ENCODE data around the gene STK17B.

The STK17B gene

DNA sequence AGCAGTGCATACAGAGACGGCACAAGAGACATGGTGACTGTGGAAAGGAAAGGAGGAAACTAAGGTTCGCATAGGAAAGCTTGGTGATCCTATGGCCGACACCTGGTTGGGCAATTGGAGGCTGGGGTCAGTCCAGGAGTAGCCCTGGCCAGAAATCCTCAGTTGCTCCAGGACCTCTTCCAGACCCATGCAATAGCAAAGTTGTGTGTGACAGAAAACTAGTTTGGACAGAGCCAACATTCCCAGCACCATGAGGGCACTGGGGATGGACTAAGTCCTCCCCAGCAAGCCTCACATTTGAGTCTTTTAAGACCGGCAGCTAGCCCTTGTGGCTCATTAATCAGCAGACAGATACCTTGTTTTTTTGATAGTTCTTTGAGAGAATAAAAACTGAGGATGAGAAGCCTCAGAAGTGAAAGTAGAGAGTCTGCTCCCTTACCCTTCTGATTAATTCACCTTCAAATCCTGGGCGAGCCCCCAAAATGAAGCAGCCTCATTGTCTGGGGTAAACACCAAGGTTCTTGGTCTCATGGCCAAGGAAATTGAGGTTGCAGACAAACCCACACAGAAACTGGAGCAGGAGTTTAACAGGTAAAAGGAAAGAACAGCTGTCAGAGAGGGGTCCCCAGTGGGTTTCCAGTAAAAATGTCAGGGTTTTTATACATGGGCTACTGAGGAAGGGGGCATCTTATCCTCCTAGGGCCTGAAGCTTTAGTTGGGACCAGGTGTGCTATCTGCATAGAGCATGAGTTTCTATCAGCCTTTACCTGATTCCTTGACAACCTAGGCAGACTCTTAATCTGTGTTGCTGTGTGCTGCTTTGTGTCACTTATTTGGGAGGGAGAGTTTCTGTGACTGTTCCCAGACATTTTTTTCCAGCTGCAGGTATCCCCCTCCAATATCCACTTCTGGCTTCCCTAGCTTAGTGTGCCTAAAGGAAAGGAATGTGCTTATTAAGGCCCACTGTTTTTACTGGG is 39.1 kb downstream of the STK17B start:
- H3K23ac ChIP-seq (ENCODE audit: low read length) = no peak overlapping the region
- no peak overlapping the region for H2BK5ac ChIP-seq (ENCODE audit: low read length)
- no peak overlapping the region for H4K5ac ChIP-seq (ENCODE audit: low read length)
- H3K27ac ChIP-seq (ENCODE audit: low read depth, low read length) = no peak overlapping the region
- H3K36me3 ChIP-seq (ENCODE audit: control insufficient read depth, insufficient read depth, low read length) = no peaks in the 10 kb centered on the region
- no peak overlapping the region for H3K56ac ChIP-seq (ENCODE audit: low read length)
- H3K4me2 ChIP-seq (ENCODE audit: low read length) = no peak overlapping the region
- no peak overlapping the region for H2AK5ac ChIP-seq (ENCODE audit: low read length)
- no peaks in the 10 kb centered on the region for H3K4me1 ChIP-seq (ENCODE audit: control insufficient read depth, low read depth, low read length)
- H3K79me1 ChIP-seq (ENCODE audit: low read length) = no peaks in the 10 kb centered on the region
- H4K8ac ChIP-seq (ENCODE audit: low read depth, low read length) = no peak overlapping the region
- no peak overlapping the region for H3K18ac ChIP-seq (ENCODE audit: low read length)
- H3K79me2 ChIP-seq (ENCODE audit: control insufficient read depth, insufficient read depth, low read length) = no peaks in the 10 kb centered on the region
- DNase-seq = peak; percentile 81
- H2BK15ac ChIP-seq (replicated peaks; ENCODE audit: low read depth) = no peak overlapping the region
- H3K4me3 ChIP-seq (ENCODE audit: low read length) = no peak overlapping the region
- no peak overlapping the region for H2BK120ac ChIP-seq (ENCODE audit: low read depth, low read length)
- H3K9ac ChIP-seq (ENCODE audit: low read length) = no peak overlapping the region
- WGBS (ENCODE audit: extremely low coverage, insufficient coverage, low lambda C conversion rate) = no CpG with 5 or more reads among the region's 5 CpGs
- H3K4ac ChIP-seq (ENCODE audit: low read depth, low read length) = no peak overlapping the region
- no peaks in the 10 kb centered on the region for H3K27me3 ChIP-seq (ENCODE audit: insufficient read depth, low read length, poor library complexity)

DNA sequence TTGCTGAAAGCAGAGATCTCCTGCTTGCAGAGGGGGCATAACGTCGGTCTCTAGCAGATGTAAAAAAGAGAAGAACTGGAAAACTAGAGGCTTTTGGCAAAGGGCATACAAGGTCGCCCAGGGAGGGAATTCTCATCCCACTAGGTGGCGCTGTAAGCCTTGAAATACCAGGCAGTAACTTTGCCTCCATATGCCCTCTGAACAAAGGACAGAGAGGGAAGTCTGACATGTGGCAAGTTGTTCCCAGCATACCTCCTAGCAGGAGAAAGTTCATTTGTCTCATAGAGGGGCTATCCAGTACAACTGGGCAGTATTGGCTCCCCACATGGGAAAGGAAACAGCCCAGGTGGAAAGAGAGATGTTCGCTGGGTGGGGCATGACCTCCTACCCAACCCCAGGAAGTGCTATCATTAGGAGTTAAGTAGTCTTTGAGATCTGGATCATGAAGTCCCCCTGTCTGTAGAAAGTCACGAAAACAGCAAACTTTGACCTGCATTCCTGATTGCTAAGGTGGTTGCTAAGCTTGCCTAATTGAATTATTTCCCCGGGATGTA is 39.9 kb downstream of the STK17B start:
- Histone ChIP-seq H2BK120ac (ENCODE audit: low read depth, low read length) (no peak overlapping the region), H2AK5ac (ENCODE audit: low read length) (no peak overlapping the region), H3K56ac (ENCODE audit: low read length) (no peak overlapping the region), H3K23ac (ENCODE audit: low read length) (no peak overlapping the region), H4K8ac (ENCODE audit: low read depth, low read length) (no peak overlapping the region), H4K5ac (ENCODE audit: low read length) (no peak overlapping the region), H3K79me1 (ENCODE audit: low read length) (no peaks in the 10 kb centered on the region), H3K4me3 (ENCODE audit: low read length) (no peak overlapping the region), H3K36me3 (ENCODE audit: control insufficient read depth, insufficient read depth, low read length) (no peaks in the 10 kb centered on the region), H3K79me2 (ENCODE audit: control insufficient read depth, insufficient read depth, low read length) (no peaks in the 10 kb centered on the region), H3K18ac (ENCODE audit: low read length) (no peak overlapping the region), H3K27ac (ENCODE audit: low read depth, low read length) (no peak overlapping the region), H3K4ac (ENCODE audit: low read depth, low read length) (no peak overlapping the region), H2BK15ac (replicated peaks; ENCODE audit: low read depth) (no peak overlapping the region), H3K4me1 (ENCODE audit: control insufficient read depth, low read depth, low read length) (no peaks in the 10 kb centered on the region), H3K27me3 (ENCODE audit: insufficient read depth, low read length, poor library complexity) (no peaks in the 10 kb centered on the region), H2BK5ac (ENCODE audit: low read length) (no peak overlapping the region), H3K4me2 (ENCODE audit: low read length) (no peak overlapping the region), H3K9ac (ENCODE audit: low read length) (no peak overlapping the region)
- DNase-seq = peak; percentile 79
- no CpG with 5 or more reads among the region's 7 CpGs for WGBS (ENCODE audit: extremely low coverage, insufficient coverage, low lambda C conversion rate)

DNA sequence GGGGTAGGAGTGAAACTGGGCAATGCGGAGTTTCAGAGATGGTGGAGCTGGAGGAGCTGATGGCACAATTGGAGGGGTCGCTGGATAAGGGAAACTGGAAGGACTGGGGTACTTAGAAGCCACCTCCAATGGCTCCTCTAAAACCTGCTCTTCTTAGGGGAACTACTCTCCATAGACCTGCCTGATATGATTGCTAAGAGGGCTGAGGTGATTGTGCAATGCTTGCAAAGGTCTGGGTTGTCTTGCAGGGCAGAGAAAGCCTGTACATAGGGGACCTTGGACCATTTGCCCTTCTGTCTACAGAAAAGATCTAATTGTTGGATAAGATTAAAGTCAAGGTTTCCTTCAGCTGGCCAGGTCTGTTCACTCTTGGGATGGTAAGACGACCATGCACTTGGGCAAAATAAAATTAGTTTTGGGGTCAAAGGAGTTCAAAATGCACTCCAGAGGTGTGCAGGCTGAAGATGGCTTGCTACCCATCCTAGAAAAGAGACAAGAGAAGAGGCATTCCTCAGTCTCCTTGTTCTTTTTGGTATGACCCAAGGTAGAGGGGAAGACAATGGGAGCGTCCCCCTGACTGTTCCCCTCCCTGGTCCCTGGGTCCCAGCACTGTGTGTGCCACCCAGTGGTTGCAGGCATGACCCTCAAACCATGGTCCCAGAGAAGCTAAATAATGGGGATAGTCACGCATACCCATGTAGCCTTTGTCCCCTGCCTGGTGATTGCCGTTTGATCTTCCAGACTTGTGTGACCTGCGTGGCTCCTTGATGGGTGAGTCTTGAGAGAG is 41.1 kb downstream of the STK17B start:
- H3K23ac ChIP-seq (ENCODE audit: low read length) = no peak overlapping the region
- peak; percentile 48 for DNase-seq
- H3K79me2 ChIP-seq (ENCODE audit: control insufficient read depth, insufficient read depth, low read length) = no peaks in the 10 kb centered on the region
- no peak overlapping the region for H3K18ac ChIP-seq (ENCODE audit: low read length)
- H3K4ac ChIP-seq (ENCODE audit: low read depth, low read length) = no peak overlapping the region
- no peak overlapping the region for H2BK15ac ChIP-seq (replicated peaks; ENCODE audit: low read depth)
- H2BK120ac ChIP-seq (ENCODE audit: low read depth, low read length) = no peak overlapping the region
- H4K8ac ChIP-seq (ENCODE audit: low read depth, low read length) = no peak overlapping the region
- no peak overlapping the region for H4K5ac ChIP-seq (ENCODE audit: low read length)
- no peak overlapping the region for H3K9ac ChIP-seq (ENCODE audit: low read length)
- no peaks in the 10 kb centered on the region for H3K4me1 ChIP-seq (ENCODE audit: control insufficient read depth, low read depth, low read length)
- H3K27me3 ChIP-seq (ENCODE audit: insufficient read depth, low read length, poor library complexity) = no peaks in the 10 kb centered on the region
- H3K4me3 ChIP-seq (ENCODE audit: low read length) = no peak overlapping the region
- WGBS (ENCODE audit: extremely low coverage, insufficient coverage, low lambda C conversion rate) = no CpG with 5 or more reads among the region's 7 CpGs
- no peak overlapping the region for H3K56ac ChIP-seq (ENCODE audit: low read length)
- H3K27ac ChIP-seq (ENCODE audit: low read depth, low read length) = no peak overlapping the region
- H3K79me1 ChIP-seq (ENCODE audit: low read length) = no peaks in the 10 kb centered on the region
- no peak overlapping the region for H2AK5ac ChIP-seq (ENCODE audit: low read length)
- no peak overlapping the region for H3K4me2 ChIP-seq (ENCODE audit: low read length)
- no peak overlapping the region for H2BK5ac ChIP-seq (ENCODE audit: low read length)
- no peaks in the 10 kb centered on the region for H3K36me3 ChIP-seq (ENCODE audit: control insufficient read depth, insufficient read depth, low read length)

DNA sequence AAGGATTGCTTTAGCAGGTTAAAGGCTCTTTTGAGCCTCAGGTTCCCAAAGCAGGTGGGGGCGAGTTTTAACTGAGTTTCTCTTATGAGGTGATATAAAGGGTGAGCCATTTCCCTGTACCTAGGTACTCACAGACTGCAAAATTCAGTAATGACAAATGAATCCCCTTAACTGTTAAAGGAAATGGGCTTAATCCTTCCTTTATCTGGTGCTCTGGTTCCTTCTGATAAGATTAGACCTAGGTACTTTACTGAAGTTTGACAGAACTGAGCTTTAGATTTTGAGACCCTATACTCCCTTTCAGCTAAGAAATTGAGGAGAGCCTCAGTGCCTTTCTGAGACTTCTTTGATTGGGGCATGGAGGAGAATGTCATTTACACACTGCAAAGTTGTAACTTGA is 42.6 kb downstream of the STK17B start:
- Histone ChIP-seq H3K27ac (ENCODE audit: low read depth, low read length) (no peak overlapping the region), H3K4me1 (ENCODE audit: control insufficient read depth, low read depth, low read length) (no peaks in the 10 kb centered on the region), H3K79me1 (ENCODE audit: low read length) (no peaks in the 10 kb centered on the region), H3K4me2 (ENCODE audit: low read length) (no peak overlapping the region), H2BK120ac (ENCODE audit: low read depth, low read length) (no peak overlapping the region), H3K79me2 (ENCODE audit: control insufficient read depth, insufficient read depth, low read length) (no peaks in the 10 kb centered on the region), H3K27me3 (ENCODE audit: insufficient read depth, low read length, poor library complexity) (no peaks in the 10 kb centered on the region), H4K5ac (ENCODE audit: low read length) (no peak overlapping the region), H2BK15ac (replicated peaks; ENCODE audit: low read depth) (no peak overlapping the region), H3K9ac (ENCODE audit: low read length) (no peak overlapping the region), H3K4me3 (ENCODE audit: low read length) (no peak overlapping the region), H3K36me3 (ENCODE audit: control insufficient read depth, insufficient read depth, low read length) (no peaks in the 10 kb centered on the region), H3K23ac (ENCODE audit: low read length) (no peak overlapping the region), H4K8ac (ENCODE audit: low read depth, low read length) (no peak overlapping the region), H2BK5ac (ENCODE audit: low read length) (no peak overlapping the region), H2AK5ac (ENCODE audit: low read length) (no peak overlapping the region), H3K4ac (ENCODE audit: low read depth, low read length) (no peak overlapping the region), H3K18ac (ENCODE audit: low read length) (no peak overlapping the region), H3K56ac (ENCODE audit: low read length) (no peak overlapping the region)
- no CpG with 5 or more reads among the region's 1 CpG for WGBS (ENCODE audit: extremely low coverage, insufficient coverage, low lambda C conversion rate)
- DNase-seq = peak; percentile 10

DNA sequence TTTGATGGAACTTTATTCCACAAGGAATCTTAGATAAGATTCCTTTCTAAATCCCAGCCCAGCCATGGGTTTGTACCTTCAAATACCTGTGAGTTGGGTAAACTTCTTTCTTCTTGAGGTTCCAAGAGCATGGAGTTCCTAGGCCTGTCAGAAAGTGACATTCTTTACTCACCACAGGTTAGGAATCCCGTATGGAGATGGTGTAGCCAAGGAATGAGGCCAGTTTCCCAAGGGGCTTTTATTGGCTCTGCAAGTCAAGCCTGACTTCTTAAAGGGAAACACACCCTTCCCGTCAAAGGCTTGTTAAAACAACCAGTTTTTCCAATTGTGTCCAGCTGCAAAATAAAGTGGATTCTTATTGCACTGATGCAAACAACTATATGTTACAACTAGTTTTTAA is 45.8 kb downstream of the STK17B start:
- Histone ChIP-seq H2BK15ac (replicated peaks; ENCODE audit: low read depth) (no peak overlapping the region), H3K9ac (ENCODE audit: low read length) (no peak overlapping the region), H3K27ac (ENCODE audit: low read depth, low read length) (no peak overlapping the region), H3K18ac (ENCODE audit: low read length) (no peak overlapping the region), H3K56ac (ENCODE audit: low read length) (no peak overlapping the region), H3K23ac (ENCODE audit: low read length) (no peak overlapping the region), H3K36me3 (ENCODE audit: control insufficient read depth, insufficient read depth, low read length) (no peaks in the 10 kb centered on the region), H2AK5ac (ENCODE audit: low read length) (no peak overlapping the region), H3K79me2 (ENCODE audit: control insufficient read depth, insufficient read depth, low read length) (no peaks in the 10 kb centered on the region), H2BK5ac (ENCODE audit: low read length) (no peak overlapping the region), H3K4me2 (ENCODE audit: low read length) (no peak overlapping the region), H3K4me3 (ENCODE audit: low read length) (no peak overlapping the region), H3K27me3 (ENCODE audit: insufficient read depth, low read length, poor library complexity) (no peaks in the 10 kb centered on the region), H4K8ac (ENCODE audit: low read depth, low read length) (no peak overlapping the region), H3K79me1 (ENCODE audit: low read length) (no peaks in the 10 kb centered on the region), H3K4ac (ENCODE audit: low read depth, low read length) (no peak overlapping the region), H4K5ac (ENCODE audit: low read length) (no peak overlapping the region), H3K4me1 (ENCODE audit: control insufficient read depth, low read depth, low read length) (no peaks in the 10 kb centered on the region), H2BK120ac (ENCODE audit: low read depth, low read length) (no peak overlapping the region)
- no CpG with 5 or more reads among the region's 2 CpGs for WGBS (ENCODE audit: extremely low coverage, insufficient coverage, low lambda C conversion rate)
- peak; percentile 50 for DNase-seq

Measured in mesendoderm (in vitro differentiated cells).